GM12801 (cell line): ENCODE measurements around the gene CAPN10.

ENCODE experiments used
- CTCF ChIP-seq: IDR thresholded peaks from one replicate; pipeline ENCODE4 v1.5.1; 2011; ENCODE audit warnings: control low read depth; ENCODE audit not compliant: insufficient read length; ENCODE audit errors: extremely low read depth

Gene CAPN10

GRCh38 chr2:240585681-240586197 is 795 bp upstream of the CAPN10 start:
- TF ChIP-seq CTCF, result no peak

- no peak for TF ChIP-seq CTCF
These were observed 626 bp downstream of the CAPN10 start for GRCh38 chr2:240586919-240587800.

- TF ChIP-seq CTCF, result no peak
These were observed 1.6 kb downstream of the CAPN10 start for GRCh38 chr2:240588006-240588655.

GRCh38 chr2:240588669-240589068 is 2.1 kb downstream of the CAPN10 start:
- TF ChIP-seq CTCF, result no peak

GRCh38 chr2:240589375-240589774 is 2.8 kb downstream of the CAPN10 start:
- TF ChIP-seq CTCF, result no peak

- no peak for TF ChIP-seq CTCF
These were observed 3.5 kb downstream of the CAPN10 start for GRCh38 chr2:240589850-240590525.

GRCh38 chr2:240590681-240591111 is 4.2 kb downstream of the CAPN10 start:
- no peak for TF ChIP-seq CTCF
